NCI-H1694 (cell line): ENCODE results near the gene CYTH3.

Experiments used
- DNase-seq: peaks from one replicate; lab custom pipeline; 2025; lab: John Stamatoyannopoulos, UW

The CYTH3 gene

GRCh38 chr7:6149996-6150395 lies 122.4 kb downstream of the CYTH3 start:
- DNase-seq: no peak

DNA sequence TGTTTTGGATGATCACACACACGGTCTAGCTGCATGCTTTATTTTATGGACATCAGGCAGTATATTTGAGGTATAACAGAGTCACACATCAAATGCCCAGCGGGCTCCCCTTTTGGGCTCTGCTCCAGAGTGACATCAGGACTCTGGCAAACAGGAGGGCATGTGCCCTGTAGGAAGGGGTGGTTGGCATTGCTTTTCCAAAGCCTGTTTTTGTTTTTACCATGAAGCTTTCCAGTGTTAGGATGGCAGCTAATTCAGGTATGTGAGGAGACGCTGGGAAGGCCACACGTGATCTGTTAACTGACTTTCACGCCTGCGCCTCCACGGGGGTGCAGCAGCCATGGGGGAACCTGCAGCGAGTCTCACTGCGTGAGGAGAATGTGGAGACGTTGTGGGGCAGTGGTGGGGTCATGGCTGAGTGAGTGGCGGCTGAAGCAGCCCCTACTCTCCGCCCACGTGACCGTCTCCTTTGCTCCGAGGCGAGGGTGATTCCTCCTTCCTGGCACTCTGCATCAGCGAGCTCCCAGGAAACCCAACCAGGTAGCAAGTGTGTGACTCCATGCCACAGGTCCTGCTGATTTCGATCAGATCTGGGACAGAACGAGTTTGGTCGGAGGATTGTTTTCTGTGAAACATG lies 123.6 kb downstream of the CYTH3 start:
- DNase-seq: no peak

- no peak for DNase-seq
Observed at GRCh38 chr7:6147627-6148026, 124.8 kb downstream of the CYTH3 start.

DNA sequence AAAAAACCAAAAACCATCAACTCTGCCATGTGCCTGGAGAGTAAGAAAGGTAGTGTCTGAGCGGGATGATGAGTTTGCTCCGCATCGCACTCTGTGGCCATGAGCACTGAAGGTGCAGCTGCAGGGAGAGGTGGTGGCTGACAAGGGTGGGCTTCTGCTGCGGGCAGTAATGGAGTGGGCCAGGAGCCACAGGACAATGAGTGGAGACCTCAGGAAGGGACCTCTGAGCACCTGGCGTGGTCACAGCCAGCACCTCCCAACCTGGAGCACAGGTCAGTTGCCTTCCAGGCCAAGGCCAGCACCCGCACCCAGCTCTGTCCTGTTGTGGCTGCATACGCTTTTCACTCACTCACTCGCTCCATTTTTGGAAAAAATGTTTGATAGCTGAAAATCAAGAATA lies 125.8 kb downstream of the CYTH3 start:
- DNase-seq: no peak

GRCh38 chr7:6143997-6144396 lies 128.4 kb downstream of the CYTH3 start:
- no peak for DNase-seq

DNA sequence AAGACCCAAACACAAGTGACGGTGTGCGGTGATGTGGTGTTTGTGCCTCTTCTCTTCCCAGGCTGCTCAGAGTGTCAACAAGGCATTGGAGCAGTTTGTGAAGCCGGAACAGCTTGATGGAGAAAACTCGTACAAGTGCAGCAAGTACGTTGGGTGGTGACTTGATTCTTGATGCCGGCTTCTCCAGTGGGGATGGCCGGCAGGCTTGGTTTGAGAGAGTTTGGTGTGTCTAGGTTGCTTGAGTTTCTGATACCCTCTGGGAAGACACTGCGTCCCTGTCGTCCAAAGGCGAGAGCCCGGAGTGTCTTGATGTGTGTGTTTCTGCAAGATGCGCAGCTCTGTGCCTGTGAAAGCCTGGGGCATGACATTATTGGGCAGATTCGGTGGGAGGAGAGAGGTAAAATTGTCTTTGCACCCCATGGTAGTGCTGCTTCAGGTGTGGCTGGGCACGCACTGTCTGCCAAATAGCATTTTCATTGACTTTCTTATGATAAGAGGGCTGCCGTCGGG lies 129.5 kb downstream of the CYTH3 start:
- DNase-seq: no peak

DNA sequence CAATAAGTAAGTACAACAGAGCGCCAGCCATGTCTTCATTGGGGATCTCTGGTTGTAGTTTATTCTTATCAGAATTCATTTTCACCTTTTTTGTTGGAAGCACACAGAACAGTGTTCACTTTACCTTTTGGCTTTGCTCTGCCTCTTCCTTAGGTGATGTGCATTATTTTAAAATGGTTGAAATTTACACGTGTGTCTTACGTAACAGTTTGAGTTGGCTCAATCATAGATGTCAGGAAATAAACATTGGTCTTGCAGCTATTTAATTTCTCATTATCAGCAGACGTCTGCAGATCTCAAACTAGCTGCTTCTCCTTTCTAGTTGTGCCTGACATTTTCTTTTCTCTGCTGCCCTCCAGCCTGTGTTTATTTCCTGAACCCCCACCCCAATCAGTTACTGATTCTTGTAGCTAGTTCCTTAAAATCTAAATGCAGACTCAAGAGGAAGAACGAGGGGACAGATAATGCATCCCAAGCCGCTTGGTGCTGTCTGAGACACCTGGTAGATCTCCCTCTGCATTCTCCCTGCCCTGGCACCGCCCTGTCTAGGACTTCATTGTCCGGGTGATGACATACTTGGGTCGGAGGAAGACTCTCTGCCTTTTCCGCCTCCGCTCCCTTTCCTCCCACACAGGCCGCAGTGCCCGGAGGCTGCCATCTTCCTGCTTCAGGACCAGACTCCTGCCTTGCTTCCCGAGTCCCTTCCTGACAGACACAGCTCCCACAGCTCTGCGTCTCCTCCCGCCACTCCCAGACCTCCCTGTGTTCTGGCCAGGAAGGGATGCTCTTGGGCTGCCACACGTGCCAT lies 133.0 kb downstream of the CYTH3 start:
- no peak for DNase-seq

- DNase-seq: no peak
Observed at GRCh38 chr7:6136475-6136874, 135.9 kb downstream of the CYTH3 start.

DNA sequence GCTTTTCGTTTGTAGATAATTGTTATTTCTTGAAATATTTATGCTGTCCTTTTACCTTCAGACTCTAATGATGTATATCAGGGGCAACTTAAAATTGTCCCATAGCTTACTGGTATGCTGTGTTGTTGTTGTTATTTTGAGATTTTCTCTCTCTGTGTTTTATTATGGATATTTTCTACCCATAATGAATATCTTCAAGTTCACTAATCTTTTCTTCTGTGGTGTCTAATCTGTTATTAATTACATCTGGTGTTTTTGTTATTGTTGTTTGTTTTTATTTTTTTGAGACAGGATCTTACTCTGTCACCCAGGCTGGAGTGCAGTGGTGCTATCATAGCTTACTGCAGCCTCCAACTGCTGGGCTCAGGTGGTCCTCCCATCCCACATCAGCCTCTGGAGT lies 139.2 kb downstream of the CYTH3 start:
- DNase-seq: no peak

DNA sequence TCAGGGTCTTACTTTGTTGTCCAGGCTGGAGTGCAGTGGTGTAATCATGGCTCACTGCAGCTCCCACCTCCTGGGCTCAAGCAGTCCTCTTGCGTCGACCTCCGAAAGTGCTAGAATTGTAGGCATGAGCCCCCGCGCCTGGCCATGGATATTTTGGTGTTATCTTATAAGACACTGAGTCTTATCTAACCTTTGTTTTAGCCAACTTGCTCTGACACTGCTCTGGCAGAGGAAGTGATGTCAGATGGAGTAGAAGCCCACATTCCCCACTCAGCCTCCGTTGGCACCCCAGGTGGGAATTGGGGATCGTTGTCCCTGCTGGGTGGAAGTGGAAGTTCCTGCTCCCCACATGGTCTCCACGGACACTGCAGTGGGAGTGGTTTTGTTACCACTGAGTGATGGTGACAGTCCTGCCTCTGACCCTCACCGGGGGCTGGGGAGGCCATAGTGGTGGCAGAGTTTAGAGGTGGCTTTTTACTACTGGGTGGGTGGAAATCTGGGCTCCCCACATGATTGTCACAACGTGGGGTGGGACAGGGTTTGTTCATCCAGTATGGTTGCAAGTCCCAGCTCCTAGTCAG lies 142.3 kb downstream of the CYTH3 start:
- no peak for DNase-seq

DNA sequence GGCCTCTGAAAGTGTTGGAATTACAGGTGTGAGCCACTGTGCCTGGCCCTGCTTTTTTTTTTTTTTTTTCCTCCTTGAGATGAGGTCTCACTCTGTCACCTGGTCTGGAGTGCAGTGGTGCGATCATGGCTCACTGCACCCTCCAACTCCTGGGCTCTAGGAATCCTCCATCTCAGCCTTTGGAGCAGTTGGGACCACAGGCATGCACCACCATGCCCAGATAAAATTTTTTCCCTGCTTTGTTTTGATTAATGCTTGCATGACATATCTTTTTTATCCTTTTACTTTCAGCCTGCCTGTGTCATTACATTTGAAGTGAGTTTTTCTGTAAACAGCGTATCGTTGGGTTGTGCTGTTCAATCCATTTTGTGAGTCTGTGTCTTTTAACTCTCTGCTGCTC lies 144.2 kb downstream of the CYTH3 start:
- DNase-seq: no peak

DNA sequence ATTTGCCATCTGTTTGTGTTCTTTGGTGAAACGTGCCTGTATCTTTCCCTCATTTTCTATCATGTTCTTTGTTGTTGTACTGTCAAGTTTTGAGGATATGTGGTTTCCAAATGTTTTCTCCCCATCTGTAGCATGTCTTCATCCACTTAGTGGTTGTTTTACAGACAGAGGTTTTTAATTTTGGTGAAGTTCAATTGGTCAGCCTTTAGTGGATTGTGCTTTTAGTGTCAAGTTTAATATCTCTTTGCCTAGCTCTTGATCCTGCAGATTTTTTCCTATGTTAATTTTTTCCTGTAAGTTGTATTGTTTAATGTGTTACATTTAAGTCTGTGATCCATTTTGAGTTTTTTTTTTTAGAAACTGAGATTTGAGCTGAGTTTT lies 145.3 kb downstream of the CYTH3 start:
- DNase-seq: no peak

DNA sequence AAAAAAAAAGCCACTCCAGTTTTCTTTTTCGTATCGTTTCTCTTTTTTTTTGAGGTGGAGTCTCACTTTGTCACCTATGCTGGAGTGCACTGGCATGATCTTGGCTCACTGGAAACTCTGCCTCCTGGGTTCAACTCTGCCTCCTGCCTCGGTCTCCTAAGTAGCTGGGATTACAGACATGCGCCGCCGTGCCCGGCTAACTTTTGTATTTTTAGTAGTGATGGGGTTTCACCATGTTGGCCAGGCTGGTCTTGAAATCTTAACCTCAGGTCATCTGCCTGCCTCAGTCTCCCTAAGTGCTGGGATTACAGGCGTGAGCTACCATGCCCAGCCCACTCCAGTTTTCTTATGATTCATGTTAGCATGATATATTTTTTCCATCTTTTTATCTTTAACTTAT lies 148.6 kb downstream of the CYTH3 start:
- no peak for DNase-seq

DNA sequence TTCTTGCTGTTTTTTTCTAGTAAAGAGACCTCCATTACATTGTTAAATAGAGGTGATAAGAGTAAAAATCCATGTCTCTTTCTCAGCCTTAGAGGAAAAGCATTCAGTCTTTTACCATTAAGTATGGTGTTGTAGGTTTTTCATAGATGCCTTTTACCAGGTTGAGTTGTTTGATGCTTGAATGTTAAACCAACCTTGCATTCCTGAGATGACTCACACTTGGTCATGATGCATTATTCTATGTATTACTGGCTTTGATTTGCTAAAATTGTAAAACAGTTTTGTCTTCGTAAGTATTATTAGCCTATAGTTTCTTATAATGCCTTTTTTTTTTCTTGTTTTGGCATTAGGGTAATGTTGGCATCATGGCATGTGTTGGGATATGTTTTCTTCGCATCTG lies 151.3 kb downstream of the CYTH3 start:
- DNase-seq: no peak

DNA sequence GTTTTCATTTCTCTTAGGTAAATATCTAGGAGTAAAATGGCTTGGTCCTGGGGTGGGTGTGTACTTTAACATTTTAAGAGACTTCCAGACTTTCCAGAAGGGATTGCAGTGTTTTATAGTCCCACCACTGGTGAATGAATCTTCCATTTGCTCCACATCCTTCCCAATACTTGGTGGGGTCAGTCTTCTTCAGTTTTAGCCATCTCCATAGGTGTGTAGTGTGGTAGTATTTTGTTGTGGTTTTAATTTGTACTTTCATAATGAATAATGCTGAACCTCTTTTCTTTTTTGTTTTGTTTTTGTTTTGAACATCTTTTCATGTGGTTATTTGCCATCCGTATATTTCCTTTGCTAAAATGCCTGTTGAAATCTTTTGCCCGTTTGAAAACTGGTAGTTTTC lies 154.9 kb downstream of the CYTH3 start:
- no peak for DNase-seq

DNA sequence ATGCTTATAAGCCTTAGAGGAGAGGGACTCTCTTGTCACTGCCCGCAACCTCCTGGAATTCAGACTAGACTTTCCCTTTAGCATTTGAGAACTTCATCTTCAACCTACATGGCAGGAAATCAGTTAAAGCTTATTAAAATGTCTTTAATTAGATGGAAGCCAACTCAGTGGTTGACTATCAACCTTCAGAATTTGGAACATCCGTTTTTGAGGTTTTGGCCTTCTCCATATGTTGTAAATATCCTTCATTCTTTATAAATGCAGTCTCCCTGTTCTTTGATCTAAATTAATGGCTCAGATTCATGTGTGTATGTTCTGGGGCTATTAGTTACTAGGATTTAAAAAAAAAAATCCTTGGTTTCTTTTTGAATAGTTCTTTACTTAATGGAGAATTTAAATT lies 156.2 kb downstream of the CYTH3 start:
- DNase-seq: no peak
